ENCODE results near the gene ZSCAN20.

DNA sequence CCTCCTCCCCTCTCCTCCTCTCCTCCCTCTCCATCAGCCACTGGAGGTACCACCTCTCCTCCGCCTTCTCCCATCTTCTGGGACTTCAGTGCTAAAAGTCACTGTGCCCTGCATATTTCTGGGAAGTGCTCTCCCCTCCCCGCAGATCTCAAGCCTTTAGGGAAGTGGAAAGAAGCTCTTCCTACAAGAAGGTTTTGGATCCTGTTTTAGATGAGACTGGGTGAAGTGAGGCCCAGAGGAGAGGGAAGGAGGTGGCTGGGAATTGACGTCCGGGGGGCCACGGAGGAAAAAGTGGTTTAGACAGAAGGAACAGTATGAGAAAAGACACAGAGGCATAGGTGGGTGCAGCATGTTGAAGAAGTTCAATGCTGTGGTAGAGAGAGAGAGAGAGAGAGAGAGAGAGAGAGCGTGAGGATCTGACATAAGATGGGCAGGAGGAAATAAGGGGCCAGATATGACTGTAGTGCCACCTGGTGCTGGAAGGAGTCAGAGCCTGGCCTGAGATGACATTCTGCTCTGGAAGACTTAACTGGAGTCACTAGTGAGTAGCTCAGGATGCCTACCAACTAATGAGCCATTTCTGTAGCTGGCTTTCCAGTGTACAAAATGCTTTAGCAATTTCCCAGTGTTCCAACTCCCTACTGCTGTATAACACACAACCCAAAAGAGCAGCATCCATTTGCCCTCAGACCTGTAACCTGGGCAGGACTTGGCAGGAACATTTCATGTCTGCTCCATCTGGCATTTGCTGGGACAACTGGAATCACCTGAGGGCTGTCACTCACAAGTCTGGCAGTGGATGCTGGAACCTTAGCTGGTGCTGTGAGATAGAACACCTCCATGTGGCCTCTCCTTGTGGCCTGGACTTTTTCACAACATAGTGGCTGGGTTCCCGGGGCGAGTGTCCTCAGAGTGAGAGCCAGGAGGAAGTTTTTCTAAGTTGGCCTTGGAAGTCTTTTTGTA is 16.6 kb upstream of the ZSCAN20 start:
- TF ChIP-seq POLR2A (IDR thresholded peaks at IDR 0.05) (no peak), POLR2AphosphoS5 (IDR thresholded peaks at IDR 0.05) (peak in 3 of 4 donors; percentile 51 to 58 (median 53))
- TF ChIP-seq, protein P1, sequence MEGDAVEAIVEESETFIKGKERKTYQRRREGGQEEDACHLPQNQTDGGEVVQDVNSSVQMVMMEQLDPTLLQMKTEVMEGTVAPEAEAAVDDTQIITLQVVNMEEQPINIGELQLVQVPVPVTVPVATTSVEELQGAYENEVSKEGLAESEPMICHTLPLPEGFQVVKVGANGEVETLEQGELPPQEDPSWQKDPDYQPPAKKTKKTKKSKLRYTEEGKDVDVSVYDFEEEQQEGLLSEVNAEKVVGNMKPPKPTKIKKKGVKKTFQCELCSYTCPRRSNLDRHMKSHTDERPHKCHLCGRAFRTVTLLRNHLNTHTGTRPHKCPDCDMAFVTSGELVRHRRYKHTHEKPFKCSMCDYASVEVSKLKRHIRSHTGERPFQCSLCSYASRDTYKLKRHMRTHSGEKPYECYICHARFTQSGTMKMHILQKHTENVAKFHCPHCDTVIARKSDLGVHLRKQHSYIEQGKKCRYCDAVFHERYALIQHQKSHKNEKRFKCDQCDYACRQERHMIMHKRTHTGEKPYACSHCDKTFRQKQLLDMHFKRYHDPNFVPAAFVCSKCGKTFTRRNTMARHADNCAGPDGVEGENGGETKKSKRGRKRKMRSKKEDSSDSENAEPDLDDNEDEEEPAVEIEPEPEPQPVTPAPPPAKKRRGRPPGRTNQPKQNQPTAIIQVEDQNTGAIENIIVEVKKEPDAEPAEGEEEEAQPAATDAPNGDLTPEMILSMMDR (IDR thresholded peaks at IDR 0.05) = peak; percentile 36 to 55 (median 54)
